HG03571 (cell line): ENCODE measurements around the gene SLC27A5.
A peak's percentile ranks its signal among the peaks of the same experiment; 100 is the strongest.
"Not testable (repeated sequence)": the region's sequence is repeated elsewhere in the genome, so short reads cannot be mapped to it uniquely, and the experiment has no call there.

Experiments used
- ATAC-seq: cut with Tn5 transposase; IDR thresholded peaks from one replicate; pipeline ENCODE4 v1.9.1; 2021; ENCODE audit not compliant: unreplicated experiment

Gene SLC27A5

DNA sequence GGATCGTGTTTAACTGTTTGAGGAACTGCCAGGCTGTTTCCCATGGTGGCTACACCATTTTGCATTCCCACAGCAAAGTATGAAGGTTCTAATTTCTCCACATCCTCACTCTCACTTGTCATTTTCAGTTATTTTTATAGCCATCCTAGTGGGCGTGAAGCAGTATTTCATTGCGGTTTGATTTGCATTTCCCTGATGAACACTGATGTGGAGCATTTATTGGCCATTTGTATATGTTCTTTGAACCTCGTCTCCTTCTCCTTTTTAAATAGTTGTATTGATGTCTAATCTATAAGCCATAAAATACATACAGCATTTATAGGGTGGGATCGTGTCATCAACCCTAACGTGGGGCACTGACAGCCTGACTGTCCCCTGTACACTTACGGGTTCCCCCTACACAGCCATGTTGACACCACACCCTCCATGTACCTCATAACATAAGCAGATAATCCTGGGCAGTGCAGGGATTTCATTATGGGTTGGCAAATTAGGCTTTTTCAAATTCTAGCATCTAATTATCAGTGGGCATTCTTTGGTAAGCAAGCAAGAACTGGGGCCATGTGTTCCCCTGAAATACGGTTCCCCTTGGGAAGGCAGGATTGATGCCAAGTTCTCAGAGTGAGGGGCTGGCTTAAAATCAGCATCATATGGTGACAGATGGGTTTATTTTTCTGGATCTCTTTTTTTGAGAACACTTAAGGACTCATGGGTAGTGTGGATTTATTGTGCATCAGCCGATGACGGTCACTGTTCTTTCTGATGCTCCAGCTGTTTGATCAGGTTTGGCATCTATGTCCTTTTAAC, 19.4 kb upstream of the SLC27A5 start:
- ATAC-seq: no peak

DNA sequence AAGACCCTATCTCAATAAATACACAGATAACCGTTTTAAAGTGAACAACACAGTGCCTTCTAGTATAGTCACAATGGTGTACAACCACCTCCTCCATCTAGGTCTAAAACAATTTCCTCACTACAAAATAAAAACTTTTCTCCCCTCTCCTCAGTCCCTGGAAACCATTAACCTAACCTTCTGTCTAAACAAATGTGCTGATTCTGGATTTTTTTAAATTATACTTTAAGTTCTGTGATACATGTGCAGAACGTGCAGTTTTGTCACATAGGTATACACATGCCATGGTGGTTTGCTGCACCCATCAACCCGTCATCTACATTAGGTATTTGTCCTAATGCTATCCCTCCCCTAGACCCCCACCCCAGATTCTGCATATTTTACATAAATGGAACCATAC, 17.6 kb upstream of the SLC27A5 start:
- no peak for ATAC-seq

DNA sequence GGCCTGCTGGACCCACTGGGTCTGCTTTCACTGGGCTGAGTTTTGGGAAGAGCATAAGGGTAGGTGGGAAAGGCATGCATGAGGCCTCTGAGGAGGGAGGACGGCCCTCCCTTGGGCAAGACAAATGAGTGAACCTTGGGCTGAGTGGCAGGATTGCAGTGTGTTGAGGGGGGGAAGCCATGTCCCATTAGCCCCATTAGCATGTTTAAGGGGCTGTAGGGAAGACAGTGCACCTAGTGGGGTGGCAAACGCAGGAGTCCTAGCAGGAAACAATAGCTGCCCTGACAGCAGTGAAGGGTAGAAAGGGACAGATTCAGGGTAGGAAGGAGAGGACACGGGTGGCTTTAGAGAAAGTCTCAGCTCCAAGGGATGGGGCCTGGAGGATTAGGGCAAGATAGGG, 10.9 kb upstream of the SLC27A5 start:
- no peak for ATAC-seq

- no peak for ATAC-seq
These were observed 9.9 kb upstream of the SLC27A5 start for GRCh38 chr19:58521651-58522050.

DNA sequence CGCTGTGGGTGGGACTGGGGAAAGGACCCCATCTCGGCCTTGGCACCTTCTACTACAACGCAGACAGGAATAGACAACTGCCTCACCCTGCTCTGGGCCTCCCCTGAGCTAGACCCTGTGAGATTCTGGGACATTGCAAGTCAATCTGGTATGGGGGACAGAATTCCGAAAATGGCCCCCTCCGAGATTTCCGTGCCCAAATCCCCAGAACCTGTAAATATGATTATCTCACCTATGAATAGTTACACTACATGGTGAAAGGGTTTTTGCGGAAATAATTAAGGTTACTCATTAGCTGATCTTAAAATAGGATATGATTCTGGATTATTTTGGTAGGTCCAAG, 8.4 kb upstream of the SLC27A5 start:
- no peak for ATAC-seq

DNA sequence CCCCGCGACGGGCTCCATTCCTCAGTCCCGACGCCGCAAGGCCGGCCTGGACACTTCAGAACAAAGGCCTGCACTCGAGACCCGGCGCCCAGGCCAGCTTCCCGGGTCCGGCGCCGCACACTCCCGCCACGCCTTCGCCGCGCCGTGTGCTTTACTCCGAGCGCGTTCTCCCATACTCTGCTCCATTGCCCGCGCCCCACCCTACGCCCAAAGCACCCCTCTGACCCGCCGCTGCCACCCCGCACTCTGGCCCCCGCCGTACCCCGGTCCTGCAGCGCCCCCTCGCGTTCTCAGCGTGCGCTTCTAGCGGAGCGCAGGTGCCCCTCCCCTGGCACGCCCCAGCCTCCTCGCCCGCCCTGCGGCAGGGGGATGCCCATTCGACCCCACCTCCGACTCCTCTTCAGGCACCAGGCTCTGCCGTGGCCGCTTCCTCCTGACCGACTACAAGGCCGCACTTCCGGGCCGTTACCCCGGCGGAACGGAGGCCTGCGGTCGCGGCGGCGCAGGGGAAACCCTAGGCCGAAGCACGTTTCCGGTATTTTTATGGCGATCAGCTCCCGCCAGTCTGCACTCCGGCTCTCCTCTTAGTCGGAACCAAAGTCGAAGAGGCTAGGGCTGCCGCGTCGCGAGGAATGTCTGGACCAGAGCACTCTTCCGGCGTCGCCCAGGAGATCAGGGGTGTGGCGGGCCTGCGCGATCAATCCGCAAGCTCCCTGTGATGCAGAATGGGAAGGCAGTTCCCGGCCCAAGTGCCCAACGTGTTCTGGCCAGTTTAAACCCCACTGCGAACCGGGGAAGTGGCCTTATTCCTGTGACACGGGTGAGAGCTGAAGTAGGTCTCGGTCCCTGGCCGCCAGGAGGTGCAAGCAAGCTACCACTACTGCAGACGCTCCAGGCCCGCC, 7.8 kb upstream of the SLC27A5 start, which contains the start of gene ZBTB45:
Gene ZBTB45, minus strand, starts transcription at position 456 of the 902 bp plus-strand sequence. CDS start 2,137 bp downstream, outside the sequence.
- peak; percentile 74 for ATAC-seq

DNA sequence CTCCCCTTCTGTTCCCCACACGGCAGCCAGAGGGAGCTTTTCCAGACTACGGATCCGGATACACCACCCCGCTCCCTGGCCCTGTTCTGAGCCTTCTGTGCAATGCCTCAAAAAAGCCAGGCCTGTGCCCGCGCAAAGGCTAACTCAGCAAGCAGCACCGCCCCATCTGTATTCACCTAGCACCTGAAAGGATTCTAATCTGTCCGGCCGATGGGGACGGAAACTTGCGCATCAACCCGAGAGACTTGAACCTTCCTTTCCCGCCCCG, 7.2 kb upstream of the SLC27A5 start:
- peak; percentile 5 for ATAC-seq

- no peak for ATAC-seq
These were observed 6.7 kb upstream of the SLC27A5 start for GRCh38 chr19:58518256-58519086.

DNA sequence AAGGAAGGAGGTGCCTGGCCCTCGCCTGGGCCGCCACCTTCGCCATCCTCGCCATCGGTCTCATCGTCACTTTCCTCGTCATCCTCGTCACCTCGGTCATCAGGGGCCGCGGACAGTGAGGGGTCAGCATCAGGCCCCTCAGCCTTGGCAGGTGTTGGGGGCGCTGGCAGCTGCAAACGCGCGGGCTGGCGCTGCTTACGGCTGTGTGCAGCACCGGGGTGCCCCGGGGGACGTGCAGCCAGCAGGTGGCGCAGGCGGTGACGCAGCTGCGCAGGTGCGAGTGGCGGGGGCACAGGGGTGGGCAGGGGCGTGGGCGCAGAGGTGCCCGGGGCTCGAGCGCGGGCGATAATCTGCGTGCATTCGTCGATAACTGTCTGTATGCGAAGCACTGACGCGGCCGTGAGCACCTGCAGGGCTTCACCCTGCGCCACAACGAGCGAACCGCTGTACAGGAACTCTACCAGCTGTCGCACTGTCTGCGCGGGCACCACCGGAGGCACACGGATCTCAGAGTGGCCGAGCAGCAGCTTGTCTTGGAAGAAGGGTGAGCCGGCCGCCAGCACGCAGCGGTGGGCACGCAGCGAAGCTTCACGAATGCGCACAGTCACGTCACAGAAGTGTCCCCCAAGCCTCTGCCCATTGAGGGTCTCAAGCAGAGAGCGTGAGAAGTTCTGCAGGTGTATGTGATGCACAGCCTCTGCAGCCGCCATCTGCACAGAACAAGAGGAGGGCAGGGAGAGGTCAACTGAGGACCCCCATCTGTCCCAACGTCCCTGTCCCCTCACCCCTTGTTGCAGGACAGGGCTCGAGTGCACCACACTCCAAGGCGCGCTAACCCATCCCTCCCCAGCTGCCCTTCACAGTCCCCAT, 5.4 kb upstream of the SLC27A5 start:
- ATAC-seq: no peak

DNA sequence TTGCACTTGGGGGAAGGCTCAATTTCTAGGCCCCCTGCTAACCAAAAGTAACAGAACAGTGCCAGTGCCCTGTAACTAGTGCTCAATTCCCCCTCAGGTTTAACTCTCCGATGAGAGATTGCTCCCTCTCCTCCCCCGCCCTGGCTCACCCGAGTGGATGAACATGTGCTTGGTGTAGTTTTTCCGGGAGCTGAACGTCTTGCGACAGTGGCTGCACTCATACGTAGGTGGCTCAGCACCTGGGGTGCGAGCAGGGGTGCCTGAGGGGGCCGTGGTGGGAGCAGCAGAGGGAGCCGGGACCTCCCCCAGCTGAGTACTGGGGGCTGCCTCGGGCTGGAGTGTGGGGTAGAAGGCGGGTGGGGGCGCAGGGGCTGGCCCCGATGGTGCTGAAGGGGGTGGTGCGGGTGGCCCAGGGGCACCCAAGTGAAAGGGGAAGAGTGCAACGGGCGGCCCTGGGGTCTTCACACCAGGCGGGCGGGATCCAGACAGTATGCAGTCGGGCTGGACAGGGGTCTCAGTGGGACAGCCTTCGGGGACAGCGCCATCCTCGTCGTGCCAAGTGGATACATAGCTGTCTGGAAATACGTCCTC, 4.5 kb upstream of the SLC27A5 start:
- no peak for ATAC-seq

GRCh38 chr19:58515259-58515658, 3.5 kb upstream of the SLC27A5 start:
- no peak for ATAC-seq

GRCh38 chr19:58514564-58515022, 2.8 kb upstream of the SLC27A5 start:
- ATAC-seq: no peak

DNA sequence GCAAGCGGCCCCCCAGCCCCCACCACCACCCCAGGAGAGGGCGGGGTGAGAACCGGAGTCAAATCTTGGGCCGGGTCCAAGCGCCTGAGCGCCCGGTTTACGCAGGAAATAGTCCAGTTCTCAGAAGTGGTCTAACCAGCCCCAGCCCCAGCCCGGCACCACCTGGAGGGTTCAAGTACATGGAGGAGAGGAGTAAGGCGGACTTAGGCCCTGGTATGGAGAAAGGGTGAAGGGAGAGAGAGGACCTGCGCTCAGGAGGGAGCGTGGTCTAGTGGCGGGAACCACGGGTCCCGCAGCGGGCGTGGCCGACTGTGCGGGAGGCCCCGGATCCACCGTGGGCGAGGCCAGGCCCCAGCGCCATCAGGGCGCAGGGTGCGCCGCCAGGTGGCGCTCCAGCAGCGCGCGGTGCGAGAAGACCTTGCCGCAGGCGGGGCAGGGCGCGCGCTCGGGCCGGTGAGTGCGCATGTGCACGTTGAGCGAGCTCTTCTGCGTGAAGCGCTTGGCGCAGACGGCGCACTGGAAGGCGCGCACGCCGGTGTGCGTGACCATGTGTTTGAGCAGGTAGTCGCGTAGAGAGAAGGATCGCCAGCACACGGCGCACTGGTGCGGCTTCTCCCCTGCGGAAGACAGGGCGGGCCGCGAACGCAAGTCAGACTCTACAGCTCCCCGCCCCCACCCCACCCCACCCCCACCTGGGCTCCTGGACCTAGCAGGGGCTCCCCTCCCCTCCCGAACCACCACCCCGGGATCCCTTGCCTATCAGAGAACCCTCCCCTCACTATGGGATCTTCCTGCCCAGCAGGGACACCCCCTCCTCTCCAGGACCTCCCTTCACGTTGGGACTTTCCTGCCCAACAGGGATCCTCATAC, 2.1 kb upstream of the SLC27A5 start:
- no peak for ATAC-seq

DNA sequence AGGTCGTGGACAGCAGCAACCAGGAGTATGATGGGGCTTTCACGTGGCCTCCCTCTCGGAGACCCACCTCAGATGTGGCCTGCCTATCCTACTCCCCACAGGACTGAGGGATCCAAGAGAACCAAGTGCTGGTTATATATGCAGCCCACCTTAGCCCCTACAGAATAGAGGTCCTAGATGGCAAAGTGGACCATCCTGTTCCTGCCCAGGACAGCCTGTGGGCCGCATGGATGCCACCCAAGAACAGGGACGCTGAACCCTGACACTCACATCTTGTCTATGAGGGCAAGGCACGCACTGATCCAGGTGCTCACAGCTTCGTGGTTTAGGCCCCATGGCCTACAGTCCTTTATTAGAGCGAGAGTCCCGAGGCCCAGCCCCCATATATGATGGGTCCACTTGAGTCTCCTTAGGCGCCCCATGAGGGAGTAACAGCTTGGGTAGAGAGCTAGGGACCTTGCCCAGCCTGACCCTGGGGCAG, 1.5 kb upstream of the SLC27A5 start:
- no peak for ATAC-seq

GRCh38 chr19:58510084-58510862, 1.5 kb downstream of the SLC27A5 start:
- no peak for ATAC-seq

DNA sequence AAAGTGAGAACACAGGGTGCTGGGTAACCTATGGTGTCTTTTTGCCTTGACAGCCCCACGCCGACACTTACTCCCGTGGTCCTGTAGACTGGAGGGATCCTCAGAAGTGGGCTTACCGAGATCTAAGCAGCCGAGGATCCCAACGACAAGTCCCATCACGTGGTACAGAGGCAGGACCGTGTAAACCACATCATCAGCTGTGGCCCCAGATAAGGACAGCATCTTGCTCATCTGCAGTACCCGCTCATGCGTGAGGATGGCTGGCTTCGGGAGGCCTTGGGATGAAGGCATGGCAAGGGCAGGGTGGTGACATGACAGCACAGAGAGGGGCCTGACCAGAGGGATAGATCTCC, 2.1 kb downstream of the SLC27A5 start:
- no peak for ATAC-seq

DNA sequence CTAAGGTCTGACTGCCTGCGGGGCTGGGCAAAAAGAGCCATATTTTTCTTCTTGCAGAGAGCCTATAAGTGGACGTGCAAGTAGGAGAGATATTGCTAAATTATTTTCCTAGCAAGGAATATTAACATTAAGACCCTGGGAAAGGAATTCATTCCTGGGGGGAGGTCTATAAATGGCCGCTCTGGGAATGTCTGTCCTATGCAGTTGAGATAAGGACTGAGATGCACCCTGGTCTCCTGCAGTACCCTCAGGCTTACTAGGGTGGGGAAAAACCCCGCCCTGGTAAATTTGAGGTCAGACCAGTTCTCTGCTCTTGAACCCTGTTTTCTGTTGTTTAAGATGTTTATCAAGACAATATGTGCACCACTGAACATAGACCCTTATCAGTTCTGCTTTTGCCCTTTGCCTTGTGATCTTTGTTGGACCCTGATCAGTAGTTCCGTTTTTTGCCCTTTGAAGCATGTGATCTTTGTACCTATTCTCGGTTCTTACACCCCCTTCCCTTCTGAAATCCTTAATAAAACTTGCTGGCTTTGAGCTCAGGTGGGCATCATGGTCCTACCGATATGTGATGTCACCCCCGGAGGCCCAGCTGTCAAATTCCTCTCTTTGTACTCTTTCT, 4.1 kb downstream of the SLC27A5 start:
- not testable (repeated sequence) for ATAC-seq

DNA sequence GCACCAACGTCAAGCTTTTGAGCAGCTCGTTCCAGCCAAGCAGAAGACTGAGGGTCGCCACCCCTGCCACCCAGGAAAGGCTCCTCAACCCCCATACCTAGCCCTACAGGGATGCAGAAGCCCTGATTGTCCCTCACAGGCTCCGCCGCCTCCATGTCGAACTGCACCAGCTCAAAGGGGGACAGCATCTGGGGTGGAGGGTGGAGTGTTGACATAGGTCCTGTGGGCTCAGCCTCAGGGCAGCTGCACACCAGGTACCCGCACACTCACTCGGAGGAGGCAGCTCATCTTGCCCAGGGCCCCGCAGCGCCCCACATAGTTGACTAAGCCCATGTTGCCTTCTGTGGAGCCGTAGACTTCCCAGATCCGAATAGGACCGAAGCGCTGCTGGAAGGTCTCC, 11.6 kb downstream of the SLC27A5 start:
- no peak for ATAC-seq
